Muscle of leg (tissue), 11 donors: Measurements from ENCODE around the gene CPA3. TPM values are rescaled to one million over a fixed set of nuclear protein-coding genes. Genes with fewer than 3 reads are reported as not detected.

Experiments used
- DNase-seq: peaks from one replicate; pipeline ENCODE4 v3.0.0; 2013
- H3K27ac ChIP-seq: one replicate; pipeline ENCODE4 v1.5.1; 2013; ENCODE audit warnings: mild to moderate bottlenecking, low read length, control low read depth
- H3K27me3 ChIP-seq: one replicate; pipeline ENCODE4 v1.6.1; 2013; ENCODE audit warnings: low read length; ENCODE audit not compliant: control insufficient read depth, insufficient read depth
- H3K36me3 ChIP-seq: one replicate; pipeline ENCODE4 v1.6.1; 2013; ENCODE audit warnings: low read length; ENCODE audit not compliant: control insufficient read depth, insufficient read depth
- H3K4me1 ChIP-seq: one replicate; pipeline ENCODE4 v1.6.1; 2013; ENCODE audit warnings: low read length; ENCODE audit not compliant: control insufficient read depth, insufficient read depth
- H3K4me3 ChIP-seq: one replicate; pipeline ENCODE4 v1.5.1; 2013; ENCODE audit warnings: low read length, control low read depth
- H3K9me3 ChIP-seq: replicated peaks from 2 replicates; pipeline ENCODE4 v1.6.1; 2013; ENCODE audit warnings: low read depth, low read length; ENCODE audit not compliant: control insufficient read depth
- WGBS: methylation state at CpG from one replicate; pipeline ENCODE4 v1.1.5; 2013; ENCODE audit warnings: missing lambda C conversion rate; ENCODE audit not compliant: insufficient coverage; 5-methylcytosine and 5-hydroxymethylcytosine counted together
- polyA plus RNA-seq, 8 donors: library from polyadenylated mRNA; unstranded; fragments of 120-200 nt; gene quantifications; one replicate each; pipeline versions ENCODE4 v1.2.1 to v1.2.3, GENCODE V29; 2013; ENCODE audit warnings: inconsistent platforms in 1 of 8, low replicate concordance in 1 of 8; ENCODE audit not compliant: insufficient read length in 8 of 8, insufficient read depth in 1 of 8
- total RNA-seq: library from RNA; stranded (reverse); fragments of 120-200 nt; gene quantifications from one replicate; pipeline ENCODE4 v1.2.4, GENCODE V29; 2013

The CPA3 gene
- total and polyA plus RNA-seq, 9 donors = 0.75 to 3.1 (median 1.3) TPM

- no peaks in the 10 kb centered on the region for H3K9me3 ChIP-seq
- no peak overlapping the region for H3K4me3 ChIP-seq
- WGBS = 100% methylated on average over 1 of the region's 3 CpGs
- no peak overlapping the region for H3K27ac ChIP-seq
- no peaks in the 10 kb centered on the region for H3K27me3 ChIP-seq
- no peak for DNase-seq
- no peaks in the 10 kb centered on the region for H3K4me1 ChIP-seq
- H3K36me3 ChIP-seq = no peaks in the 10 kb centered on the region
These were observed 35.2 kb upstream of the CPA3 start for GRCh38 chr3:148829926-148830325.

DNA sequence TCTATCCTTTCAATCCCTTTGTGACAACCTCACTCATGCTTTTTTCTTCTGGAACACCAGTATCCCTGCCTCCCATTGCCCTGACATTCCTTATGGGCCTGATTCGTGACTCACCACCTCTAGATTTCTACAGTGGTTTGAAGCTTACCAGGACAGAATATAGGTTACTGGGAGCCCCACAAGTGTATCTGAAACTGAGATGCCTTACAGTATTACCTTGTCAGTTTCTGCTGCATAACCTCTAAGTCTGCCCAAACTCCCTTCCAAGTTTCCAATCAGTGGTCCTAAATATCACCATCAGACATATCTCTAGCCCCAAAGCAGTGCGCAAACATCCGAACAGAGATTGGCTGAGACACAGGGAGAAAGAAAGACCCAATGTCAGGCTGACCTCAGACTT lies 31.9 kb upstream of the CPA3 start:
- no peak overlapping the region for H3K4me3 ChIP-seq
- no peaks in the 10 kb centered on the region for H3K36me3 ChIP-seq
- WGBS = 100% methylated on average over 2 of the region's 3 CpGs
- no peaks in the 10 kb centered on the region for H3K4me1 ChIP-seq
- H3K27ac ChIP-seq = no peak overlapping the region
- H3K9me3 ChIP-seq = no peaks in the 10 kb centered on the region
- no peak for DNase-seq
- no peaks in the 10 kb centered on the region for H3K27me3 ChIP-seq

GRCh38 chr3:148839805-148840204 lies 25.3 kb upstream of the CPA3 start:
- H3K9me3 ChIP-seq = no peaks in the 10 kb centered on the region
- H3K4me1 ChIP-seq = no peaks in the 10 kb centered on the region
- H3K4me3 ChIP-seq = no peak overlapping the region
- H3K36me3 ChIP-seq = no peaks in the 10 kb centered on the region
- H3K27me3 ChIP-seq = no peaks in the 10 kb centered on the region
- DNase-seq = no peak
- no peak overlapping the region for H3K27ac ChIP-seq

DNA sequence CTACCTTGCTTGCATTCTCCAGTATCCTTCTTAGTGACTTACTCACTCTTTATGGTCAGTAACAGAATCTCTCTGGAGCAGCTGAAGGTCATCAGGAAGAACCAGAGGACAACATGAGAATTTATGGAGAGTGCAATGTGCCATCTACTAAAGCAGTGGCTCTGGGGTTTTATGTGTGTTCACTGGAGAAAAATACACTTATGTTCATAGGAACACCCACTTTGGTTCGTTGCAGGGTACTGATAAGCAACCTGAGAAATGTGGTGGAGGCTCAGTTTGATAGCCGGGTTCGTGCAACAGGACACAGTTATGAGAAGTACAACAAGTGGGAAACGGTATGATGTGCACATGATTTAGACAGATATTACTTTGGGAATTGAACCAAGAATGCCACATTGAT lies 24.6 kb upstream of the CPA3 start:
- DNase-seq = no peak
- 71% methylated on average over 3 of the region's 4 CpGs for WGBS
- Histone ChIP-seq H3K27me3 (no peaks in the 10 kb centered on the region), H3K9me3 (no peaks in the 10 kb centered on the region), H3K36me3 (no peaks in the 10 kb centered on the region), H3K27ac (no peak overlapping the region), H3K4me3 (no peak overlapping the region), H3K4me1 (no peaks in the 10 kb centered on the region)

DNA sequence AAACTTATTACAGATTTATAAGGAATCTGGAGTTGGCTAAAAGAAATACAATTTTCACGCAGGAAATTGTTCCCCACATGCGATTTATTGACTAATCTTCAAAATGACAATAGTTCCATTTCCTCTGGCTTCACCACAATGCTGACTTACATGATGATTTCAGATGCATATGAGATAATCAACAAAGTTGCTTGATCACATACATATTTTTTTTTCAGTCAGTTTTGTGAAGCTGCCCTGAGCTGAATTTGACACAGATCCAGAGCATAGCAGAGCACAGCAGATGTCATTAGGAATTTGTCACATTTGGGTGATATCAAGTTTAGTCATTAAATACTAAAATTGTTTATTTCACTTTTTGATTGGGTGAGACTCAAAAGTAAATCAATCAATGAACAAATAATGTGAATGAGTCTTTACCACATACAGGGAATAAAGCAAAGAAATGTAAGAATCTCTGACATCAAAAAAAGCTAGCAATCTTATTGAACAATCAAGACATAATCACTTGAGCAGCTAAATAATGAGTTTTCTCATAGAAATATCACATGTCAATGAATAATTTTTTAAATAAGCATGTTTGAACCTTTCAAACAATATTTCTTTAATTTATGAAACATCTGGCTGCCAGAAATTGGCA lies 19.2 kb upstream of the CPA3 start:
- peak; percentile 54 for DNase-seq

DNA sequence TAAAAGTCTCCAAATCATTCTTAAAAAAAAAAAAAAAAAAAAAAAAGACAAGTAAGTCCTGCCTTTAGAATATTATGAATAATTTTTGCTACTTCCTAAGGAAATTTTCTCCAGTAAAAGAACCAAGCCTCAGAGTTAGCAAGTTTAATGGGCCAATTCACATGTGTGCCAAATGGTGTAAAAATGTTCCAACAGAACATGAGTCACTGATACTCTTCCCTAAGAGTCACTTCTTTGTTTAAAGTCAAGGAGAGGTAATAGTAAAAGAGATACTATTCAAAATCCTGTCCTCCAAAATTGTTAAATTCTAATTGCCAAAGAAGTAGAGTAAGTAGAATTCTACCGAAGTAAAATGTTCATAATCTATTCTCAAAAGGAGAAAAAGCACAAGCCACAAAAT lies 17.7 kb upstream of the CPA3 start:
- Histone ChIP-seq H3K4me3 (no peak overlapping the region), H3K27me3 (no peaks in the 10 kb centered on the region), H3K27ac (no peak overlapping the region), H3K9me3 (no peaks in the 10 kb centered on the region), H3K4me1 (peaks cover 2% of the 10 kb centered on the region), H3K36me3 (no peaks in the 10 kb centered on the region)
- peak; percentile 78 for DNase-seq
- no CpG with 5 or more reads among the region's 1 CpG for WGBS

More for the DNA sequence above, 19.2 kb upstream of the CPA3 start:
- no CpG with 5 or more reads among the region's 2 CpGs for WGBS
- Histone ChIP-seq H3K4me1 (peaks cover 2% of the 10 kb centered on the region), H3K4me3 (no peak overlapping the region), H3K9me3 (no peaks in the 10 kb centered on the region), H3K27me3 (no peaks in the 10 kb centered on the region), H3K36me3 (no peaks in the 10 kb centered on the region), H3K27ac (no peak overlapping the region)

- H3K27ac ChIP-seq = no peak overlapping the region
- no peak for DNase-seq
- no peaks in the 10 kb centered on the region for H3K36me3 ChIP-seq
- H3K27me3 ChIP-seq = no peaks in the 10 kb centered on the region
- no CpG with 5 or more reads among the region's 1 CpG for WGBS
- H3K4me1 ChIP-seq = peaks cover 2% of the 10 kb centered on the region
- H3K9me3 ChIP-seq = no peaks in the 10 kb centered on the region
- H3K4me3 ChIP-seq = no peak overlapping the region
These were observed 16.7 kb upstream of the CPA3 start for GRCh38 chr3:148848410-148848809.

- Histone ChIP-seq H3K27ac (no peak overlapping the region), H3K27me3 (no peaks in the 10 kb centered on the region), H3K4me3 (no peak overlapping the region), H3K36me3 (no peaks in the 10 kb centered on the region), H3K4me1 (no peaks in the 10 kb centered on the region), H3K9me3 (no peaks in the 10 kb centered on the region)
- WGBS = 43% methylated on average over 3 of the region's 7 CpGs
- peak; percentile 13 for DNase-seq
These were observed 12.7 kb upstream of the CPA3 start for GRCh38 chr3:148852271-148852992.

GRCh38 chr3:148853076-148853475 lies 12.0 kb upstream of the CPA3 start:
- WGBS = no CpG with 5 or more reads among the region's 2 CpGs
- H3K27ac ChIP-seq = no peak overlapping the region
- no peaks in the 10 kb centered on the region for H3K9me3 ChIP-seq
- no peak for DNase-seq
- no peak overlapping the region for H3K4me3 ChIP-seq
- H3K27me3 ChIP-seq = no peaks in the 10 kb centered on the region
- no peaks in the 10 kb centered on the region for H3K4me1 ChIP-seq
- H3K36me3 ChIP-seq = no peaks in the 10 kb centered on the region

GRCh38 chr3:148854061-148854460 lies 11.0 kb upstream of the CPA3 start:
- no peaks in the 10 kb centered on the region for H3K9me3 ChIP-seq
- no peak overlapping the region for H3K4me3 ChIP-seq
- no peaks in the 10 kb centered on the region for H3K36me3 ChIP-seq
- H3K27me3 ChIP-seq = no peaks in the 10 kb centered on the region
- no peak overlapping the region for H3K27ac ChIP-seq
- no peaks in the 10 kb centered on the region for H3K4me1 ChIP-seq
- no peak for DNase-seq
